Inflammatory macrophage treated with lipopolysaccharide for 1 hour (primary cell): Measurements from ENCODE around the gene UNC13B.
"Not testable (repeated sequence)": the region's sequence is repeated elsewhere in the genome, so short reads cannot be mapped to it uniquely, and the experiment has no call there.

Source experiments
- DNase-seq, 2 donors: peaks; one replicate each; pipeline ENCODE4 v3.0.0-alpha.2; 2020 to 2022

Gene UNC13B

DNA sequence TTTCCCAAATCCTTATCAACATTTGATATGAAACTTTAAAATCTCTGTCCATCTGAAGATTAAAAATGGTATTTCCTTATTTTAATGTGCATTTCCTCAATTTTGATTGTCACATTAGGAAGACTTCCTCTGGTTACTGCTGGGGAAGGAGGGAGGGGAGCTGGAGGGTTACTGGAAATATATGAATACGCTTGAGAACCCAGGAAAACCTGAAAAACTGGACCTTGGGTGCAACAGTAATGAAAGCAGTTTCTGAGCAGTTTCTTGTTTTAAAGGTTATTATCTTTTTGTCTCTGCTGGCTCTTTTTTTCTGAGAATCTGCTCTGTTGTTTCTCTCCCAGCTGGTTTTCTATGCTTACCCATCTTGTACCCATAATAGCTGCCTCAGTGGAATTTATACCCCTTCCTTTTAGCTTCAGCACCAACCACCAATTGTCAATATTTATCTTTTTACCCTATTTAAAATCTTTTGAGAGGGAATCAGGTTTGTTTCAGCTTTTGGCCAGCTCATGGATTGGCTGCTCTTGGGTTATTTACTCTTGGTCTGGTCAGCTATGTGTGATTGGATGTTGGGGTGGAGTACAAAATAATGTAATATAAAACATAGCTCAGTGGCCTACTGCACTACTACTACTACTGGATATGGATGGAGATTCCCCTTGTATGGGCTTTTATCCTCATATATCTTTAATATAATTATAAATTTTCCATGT is 67.4 kb downstream of the UNC13B start:
- DNase-seq, result peak in 1 of 2 donors; percentile 3

DNA sequence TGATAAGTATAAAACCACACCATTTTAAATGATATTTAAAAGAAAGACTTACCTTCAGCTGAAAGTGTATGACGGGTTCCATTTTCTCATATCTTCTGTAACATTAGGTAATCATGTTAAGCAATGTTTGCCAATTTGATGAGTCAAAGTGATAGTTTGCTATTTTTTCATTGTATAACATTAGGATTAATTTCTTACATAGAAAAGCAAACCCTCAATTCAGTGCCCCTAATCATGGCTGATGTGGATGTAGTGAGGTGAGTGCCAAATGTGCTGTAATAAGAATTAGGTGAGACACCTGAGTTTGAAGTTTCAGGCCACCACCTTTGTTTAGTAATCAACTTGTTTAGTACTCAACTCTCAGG is 68.0 kb downstream of the UNC13B start:
- DNase-seq, result no peak

DNA sequence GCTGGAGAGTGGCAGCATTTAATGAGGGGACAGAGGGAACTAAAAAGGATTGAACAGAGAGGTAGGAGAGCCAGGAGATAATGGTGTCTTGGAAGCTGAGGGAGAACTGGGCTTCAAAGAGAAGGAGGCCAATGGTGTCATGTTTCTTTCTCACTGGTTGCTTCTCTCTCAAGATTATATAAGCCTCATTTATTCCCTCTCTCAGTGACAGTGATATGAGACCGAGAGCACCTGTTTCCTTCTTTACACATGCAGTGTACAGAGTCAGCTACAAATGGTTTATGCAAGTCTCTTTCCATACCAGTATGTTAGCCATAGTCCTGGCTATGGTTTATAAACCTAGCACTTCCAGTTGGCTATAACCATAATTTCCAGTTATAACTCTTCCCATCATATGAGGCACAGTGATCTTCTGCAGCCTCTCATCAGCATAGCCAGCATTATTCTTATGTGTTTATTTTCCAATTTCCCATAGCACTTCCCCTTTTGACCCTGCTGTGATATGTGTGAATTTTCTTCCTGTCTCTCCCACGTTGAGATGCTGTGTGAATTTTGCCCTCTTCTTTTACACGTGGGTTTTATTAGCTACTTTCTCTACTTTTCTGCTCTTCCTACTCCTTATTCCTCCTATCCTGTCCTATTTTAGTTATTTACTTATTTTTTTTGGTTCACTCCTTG is 71.2 kb downstream of the UNC13B start:
- DNase-seq, result no peak

DNA sequence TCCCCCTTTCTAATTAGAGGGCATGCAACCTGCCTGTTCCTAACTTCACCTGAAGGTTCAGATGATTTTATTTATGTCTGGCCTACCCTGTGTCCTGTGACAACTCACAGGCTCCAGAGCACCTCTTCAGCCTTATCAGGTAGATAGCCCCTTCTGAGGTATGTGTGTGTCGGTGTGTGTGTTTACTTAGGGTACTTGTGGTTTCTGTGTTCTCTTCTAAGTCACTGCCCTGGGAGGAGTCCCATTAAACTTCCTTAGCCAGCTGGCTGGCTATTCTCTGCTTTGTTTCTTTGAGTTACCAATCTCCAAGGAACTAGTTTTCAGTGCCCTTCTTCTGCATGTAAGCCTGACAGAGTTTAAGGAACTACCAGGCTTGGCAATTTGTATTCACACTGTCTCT is 74.9 kb downstream of the UNC13B start:
- DNase-seq, result no peak

DNA sequence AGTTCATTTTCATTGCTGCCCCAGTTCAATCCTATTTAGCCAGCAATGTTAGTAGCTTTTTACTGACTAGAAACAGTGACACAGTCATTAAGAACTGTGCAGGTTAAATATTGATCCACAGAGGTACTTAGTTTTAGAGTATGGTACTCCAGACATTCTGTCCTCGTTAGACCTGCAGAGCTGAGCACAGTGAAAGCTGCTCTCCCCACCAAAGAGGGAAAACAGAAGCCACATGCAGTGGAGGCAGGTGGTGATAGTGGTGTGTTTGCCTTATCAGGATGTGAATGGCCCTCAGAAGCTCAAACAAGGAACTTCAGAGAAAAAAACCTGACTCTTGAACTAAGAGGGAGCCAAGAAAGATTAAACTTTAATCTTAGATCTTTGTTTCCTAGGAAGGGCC is 75.5 kb downstream of the UNC13B start:
- DNase-seq, result no peak

DNA sequence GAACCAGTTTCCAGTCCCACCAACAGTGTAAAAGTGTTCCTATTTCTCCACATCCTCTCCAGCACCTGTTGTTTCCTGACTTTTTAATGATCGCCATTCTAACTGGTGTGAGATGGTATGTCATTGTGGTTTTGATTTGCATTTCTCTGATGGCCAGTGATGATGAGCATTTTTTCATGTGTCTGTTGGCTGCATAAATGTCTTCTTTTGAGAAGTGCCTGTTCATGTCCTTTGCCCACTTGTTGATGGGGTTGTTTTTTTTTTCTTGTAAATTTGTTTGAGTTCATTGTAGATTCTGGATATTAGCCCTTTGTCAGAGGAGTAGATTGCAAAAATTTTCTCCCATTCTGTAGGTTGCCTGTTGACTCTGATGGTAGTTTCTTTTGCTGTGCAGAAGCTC is 84.1 kb downstream of the UNC13B start:
- not testable (repeated sequence) for DNase-seq

DNA sequence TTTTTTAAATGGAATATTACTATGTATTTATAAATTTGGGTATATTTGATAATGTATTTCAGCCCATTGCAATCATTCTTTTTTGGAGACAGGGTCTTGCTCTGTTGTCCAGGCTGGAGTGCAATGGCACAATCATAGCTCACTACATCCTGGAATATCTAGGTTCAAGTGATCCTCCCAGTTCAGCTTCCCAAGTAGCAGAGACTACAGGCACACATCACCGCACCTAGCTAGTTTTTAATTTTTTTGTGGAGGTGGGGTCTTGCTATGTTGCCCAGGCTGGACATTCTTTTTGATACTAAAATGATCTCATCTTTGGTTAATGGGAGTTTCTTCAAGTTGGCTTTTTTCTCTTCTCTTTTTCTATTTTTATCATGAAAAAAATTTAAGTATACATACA is 91.3 kb downstream of the UNC13B start:
- DNase-seq, result no peak

DNA sequence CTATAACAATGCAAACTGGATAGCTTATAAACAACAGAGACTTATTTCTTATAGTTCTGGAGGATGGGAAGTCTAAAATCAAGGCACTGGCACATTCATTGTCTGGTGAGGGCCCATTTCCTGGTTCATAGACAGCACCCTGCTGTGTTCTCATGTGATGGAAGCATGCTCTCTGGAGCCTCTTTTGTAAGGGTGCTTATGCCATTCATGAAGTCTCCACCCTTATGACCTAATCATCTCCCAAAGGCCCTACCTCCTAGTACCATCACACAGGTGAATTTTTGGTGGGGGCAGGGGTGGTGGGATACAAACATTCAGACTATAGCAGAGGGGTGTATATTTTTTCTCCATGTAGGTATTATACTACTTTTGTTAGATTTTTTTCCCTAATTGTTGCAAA is 92.4 kb downstream of the UNC13B start:
- DNase-seq, result peak in 1 of 2 donors; percentile 11

DNA sequence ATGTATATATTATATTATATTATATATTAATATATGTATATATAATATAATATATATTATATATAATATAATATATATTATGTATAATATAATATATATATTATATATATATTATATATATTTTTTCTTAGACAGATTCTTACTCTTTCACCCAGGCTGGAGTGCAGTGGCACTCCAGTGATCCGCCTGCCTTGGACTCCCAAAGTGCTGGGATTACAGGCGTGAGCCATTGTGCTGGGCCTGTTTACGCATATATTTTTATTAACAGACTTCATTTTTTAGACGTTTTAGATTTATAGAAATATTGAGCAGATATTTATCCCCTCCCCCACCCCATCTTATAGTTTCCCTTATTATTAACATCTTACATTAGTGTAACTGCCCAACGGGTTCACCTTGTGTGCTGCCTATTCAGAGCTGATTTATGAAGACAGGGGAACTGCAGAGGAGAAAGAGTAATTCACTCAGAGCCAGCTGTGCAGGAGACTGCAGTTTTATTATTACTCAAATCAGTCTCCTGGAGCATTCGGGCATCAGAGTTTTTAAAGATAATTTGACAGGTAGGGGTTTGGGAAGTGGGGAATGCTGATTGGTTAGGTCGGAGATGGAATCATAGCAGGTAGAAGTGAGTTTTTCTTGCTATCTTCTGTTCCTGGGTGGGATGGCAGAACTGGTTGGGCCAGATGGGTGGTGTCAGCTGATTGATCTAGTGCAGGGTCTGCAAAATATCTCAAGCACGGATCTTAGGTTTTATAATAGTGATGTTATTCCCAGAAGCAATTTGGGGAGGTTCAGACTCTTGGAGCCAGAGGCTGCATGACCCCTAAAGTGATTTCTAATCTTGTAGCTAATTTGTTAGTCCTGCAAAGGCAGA is 93.4 kb downstream of the UNC13B start:
- no peak for DNase-seq

DNA sequence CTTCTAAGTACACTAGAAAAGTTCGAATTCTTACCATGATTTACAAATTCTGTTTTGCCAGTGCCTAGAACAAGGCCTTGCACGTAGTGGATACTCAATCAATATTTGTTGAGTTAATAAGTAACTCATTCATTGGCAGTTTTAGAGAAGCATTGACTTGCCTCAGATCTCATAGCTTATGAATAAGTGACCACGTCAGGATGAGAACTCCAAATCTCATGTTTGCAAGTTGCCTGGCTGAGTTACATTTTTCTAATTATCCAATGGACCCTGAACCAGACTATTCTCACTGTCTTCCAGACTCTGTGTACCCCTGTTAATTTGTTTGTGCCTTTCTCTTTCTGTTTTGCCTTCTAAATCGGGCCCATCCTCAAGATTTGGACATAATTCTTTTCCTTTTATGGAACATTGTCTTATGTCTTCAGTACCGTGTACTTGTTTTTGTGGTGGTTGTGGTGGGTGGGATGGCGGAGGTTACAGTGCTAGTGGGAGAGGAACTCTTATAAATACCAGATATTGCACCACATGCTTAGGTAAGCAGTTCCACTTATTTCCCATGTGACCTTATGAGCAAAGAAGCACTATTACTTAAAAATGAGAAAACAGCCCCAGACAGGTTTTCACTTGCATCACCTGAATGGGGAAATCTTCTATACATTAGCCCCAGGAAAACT is 96.3 kb downstream of the UNC13B start:
- peak; percentile 47 to 70 for DNase-seq

DNA sequence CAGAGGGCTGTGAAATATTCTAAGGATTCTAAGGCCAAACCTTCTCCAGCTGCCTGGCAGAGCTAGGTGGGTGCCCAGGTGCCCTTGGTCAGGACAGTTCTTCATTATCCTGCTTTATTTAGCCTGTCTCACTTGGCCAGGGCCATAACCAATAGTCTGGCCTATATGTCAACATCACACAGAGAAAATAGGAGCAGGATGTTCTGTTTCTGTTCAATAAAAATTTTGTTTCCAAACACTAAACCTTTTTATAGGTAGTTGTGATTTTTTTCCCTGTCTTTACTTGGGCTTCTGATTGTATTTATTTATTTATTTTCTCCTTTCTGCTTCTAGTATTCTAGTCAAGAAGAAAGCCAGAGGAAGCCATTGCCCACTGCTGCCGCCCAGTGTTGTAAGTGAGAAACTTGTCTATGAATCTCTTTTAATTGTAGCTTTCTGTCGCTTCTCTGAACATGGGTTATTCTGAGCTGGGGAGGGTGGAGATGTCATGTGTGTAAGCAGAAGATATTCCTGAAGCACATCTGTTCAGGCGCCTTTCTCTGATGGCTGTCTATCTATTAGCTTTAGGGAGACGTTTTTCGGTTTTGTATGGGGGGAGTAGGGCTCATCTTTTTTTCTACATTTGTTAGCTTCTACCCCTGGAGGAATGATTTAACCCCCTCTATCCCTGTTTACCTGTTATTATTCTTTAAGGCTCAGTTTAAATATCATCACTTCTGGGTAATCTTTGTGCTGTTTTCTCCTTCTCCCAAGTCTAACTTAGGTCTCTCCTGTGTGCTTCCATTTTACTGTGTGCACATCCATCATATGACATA is 97.1 kb downstream of the UNC13B start:
- DNase-seq, result peak; percentile 39 to 55

DNA sequence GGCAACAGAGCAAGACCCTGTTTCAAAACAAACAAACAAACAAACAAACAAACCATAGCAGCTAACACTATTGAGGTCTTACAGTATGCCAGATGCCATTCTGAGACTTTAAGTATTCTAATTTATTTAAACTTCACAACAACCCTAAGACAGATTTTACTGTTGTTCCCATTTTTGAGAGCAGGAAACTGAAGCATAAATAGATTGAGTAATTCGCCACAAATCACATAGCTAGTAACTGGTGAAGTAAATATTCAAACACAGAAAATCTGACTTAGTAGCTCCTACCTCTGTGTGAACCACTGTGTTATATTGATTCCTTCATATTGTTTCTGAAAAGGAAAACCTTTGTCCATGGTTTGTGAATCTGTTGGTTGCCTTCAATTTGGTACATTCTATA is 98.4 kb downstream of the UNC13B start:
- DNase-seq, result peak; percentile 6 to 16

DNA sequence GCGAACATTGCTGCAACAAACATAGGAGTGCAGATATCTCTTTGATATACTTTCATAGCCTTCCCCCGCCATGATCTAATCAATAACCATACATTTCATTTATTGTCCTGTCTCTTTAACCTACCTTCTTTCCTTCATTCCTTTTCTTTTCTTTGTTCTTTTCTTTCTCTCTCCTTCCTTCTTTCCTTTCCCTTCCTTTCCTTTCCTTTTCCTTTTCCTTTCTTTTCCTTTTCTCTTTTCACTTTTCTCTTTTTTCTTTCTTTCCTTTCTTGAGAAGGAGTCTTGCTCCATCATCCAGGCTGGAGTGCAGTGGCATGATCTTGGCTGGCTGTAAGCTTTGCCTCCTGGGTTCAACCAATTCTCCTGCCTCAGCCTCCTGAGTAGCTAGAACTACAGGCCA is 100.3 kb downstream of the UNC13B start:
- DNase-seq, result no peak

DNA sequence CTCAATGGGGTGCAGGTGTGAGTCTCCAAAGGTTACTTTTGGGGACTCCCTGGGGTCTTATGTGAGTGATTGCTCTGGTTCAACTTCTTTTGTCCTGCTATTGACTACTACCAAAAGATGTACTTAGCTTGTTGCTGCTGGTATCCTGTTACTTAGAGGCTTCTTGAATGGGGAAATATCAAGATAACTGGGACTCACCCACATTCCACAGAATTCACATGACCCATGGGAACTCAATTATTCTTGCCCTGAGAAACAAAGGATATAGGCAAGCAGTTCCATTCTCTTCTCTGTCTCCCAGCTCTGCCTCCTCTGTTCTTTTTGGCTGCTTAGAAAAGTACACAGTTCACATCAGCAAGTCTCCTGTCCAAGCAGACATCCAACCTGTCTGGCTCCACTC is 105.9 kb downstream of the UNC13B start:
- no peak for DNase-seq

DNA sequence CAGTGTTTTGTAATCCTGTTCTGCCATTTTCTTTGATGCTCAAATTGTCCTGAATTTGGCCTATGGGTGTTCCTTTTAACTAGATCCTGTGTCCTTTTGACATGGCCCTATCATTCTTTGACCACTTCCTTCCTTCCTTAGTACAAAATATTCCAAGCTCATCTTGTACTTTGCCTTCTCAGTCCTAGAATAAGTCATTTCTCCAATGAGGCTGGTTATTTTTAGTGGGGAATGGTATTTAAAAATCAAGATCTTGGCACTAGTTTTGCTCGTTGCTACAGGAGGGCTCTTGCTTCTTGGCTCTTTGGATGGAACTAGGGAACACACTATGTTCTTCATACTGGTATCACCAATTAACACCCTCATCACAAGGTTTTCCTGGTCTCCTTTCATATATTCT is 108.1 kb downstream of the UNC13B start:
- no peak for DNase-seq

DNA sequence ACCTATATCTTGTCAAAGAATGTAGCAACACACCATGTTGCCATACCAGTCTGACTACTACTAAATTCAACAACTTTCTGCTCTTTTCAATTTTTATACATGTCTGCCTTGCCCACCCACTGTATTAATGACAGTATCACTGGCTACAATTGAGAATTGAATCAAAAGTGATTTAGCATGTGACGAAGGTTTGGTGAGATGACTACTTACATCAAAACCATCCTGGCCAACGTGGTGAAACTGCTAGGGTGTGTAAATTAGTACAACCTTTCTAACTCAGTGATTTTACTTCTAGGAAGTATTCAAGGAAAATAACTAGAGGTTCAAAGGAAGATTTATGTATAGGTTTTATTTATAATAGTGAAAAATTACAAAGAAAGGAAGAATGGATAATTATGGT is 109.8 kb downstream of the UNC13B start:
- no peak for DNase-seq

DNA sequence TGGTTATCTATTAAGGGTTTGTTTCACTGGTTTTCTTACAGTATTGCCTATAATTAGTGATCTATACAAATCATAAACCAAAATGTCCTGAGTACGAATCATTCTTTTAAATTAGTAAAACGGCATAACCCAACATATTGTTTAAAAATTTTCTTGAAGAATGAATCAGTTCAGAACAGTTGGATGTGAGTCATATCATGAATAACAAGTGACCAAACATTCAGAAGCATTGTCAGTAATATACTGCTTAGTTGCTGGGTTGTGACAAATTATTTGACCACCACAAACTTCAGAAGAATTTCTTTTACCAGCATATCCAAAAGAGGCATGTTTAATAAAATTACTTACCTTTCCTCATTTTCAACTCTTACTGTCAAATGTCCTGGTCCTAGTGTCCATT is 111.2 kb downstream of the UNC13B start:
- DNase-seq, result no peak

DNA sequence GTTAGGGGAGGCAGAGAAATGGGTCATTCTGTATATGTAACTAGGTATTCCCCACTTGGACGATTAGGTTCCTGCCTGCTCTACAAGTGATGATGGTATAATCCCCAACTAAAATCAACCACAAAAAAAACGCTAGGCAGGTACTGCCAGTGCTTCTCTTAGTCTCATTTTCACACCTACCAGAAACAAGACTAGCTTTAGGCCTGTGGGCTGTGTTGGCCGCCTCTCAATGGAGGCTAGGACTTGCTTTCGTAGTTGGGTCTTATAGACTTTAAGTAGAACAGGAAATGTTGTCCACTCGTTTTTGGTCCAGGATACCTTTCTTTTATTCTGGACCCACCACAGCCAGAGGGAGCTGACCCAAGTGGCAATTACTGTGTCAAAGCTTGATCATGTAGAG is 111.8 kb downstream of the UNC13B start:
- DNase-seq, result no peak

DNA sequence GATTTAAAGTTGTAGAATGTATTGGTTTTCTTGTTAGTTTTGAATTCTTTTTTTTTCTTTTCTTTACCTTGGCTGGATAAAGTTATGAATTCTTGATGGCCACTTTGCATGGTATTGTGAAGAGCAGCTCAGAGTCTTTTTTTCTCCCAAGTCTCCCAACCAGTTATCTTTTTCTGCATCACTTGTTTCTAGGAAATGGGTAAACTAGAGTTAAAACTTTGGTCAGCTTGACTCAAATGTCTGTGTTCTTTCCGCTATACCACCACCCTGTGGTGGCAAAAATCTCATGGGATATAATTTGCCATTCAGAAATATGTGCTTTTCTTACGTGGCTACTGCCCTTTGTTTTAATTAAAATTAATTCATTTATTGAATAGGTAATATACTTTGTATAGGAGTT is 113.2 kb downstream of the UNC13B start:
- DNase-seq, result no peak

DNA sequence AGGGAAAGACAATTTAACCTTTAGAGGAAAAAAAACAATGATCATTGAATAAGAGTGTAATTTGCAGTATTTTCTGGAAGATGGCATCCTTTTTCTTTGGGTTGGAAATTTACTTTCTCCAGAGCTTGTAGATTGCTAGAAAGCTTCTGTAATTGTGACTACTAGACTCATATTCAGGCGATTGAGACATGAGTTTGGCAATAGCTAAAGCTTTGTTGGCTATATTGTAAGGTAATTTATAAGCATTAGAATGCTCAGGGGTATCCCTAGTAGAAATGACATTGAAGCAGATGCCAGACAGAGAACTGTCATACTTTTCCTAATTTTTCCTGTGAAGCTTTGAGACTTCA is 115.3 kb downstream of the UNC13B start:
- no peak for DNase-seq

DNA sequence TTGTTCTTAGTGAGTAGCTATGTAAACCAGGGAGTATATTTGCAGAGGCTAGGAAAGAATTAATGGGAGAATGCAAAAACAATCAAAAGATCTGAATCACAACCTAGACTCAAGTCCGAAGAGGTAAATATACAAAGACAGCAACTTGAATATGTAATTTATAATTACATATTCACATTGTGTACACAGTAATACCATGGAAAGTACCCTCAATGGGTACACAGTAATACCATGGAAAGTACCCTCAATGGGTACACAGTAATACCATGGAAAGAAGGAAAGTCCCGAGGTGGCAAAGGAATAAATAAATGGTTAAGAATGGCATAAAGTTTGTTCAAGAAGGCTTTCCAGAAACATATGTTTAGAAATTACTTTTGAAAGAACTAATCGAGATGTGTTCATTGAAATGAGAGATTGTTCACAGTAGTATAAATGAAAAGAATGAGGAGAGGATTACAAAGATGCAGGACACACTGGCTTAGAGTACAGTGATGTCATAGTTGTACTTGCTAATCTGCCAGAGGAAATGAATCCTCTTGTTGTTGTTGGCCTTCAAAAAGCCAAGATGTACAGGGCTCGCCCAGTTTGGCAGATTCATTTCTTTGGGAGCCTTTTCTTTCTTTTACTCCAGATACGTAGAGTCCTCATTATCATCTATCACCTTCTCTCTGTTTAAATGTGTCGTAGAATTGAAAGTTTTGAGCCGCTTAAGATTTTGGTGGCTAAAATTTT is 116.0 kb downstream of the UNC13B start:
- DNase-seq, result no peak

DNA sequence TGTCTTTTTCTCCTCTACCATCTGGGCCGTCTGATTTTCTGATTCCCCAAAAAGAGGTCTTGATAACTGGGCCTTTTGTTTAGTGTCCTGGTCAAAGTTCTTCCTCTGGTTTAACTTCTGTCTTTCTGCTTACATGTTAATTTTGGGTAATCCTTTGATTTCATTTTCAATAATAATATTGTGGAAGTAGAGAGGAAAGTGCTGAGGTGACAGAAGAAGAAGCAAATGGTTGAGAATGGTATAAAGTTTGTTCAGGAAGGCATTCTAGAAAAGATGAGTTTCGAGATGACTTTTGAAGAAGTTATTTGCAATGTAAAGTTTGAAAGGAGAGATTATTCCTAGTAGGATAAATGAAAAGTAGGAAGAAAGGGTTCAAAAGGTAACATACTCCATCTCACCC is 118.1 kb downstream of the UNC13B start:
- no peak for DNase-seq
